Smooth muscle cell (in vitro differentiated cells): Measurements from ENCODE around the gene GDPD5. TPM values are rescaled to one million over a fixed set of nuclear protein-coding genes. Genes with fewer than 3 reads are reported as not detected.

ENCODE experiments used
- DNase-seq: peaks from one replicate; lab custom pipeline; 2025; ENCODE audit not compliant: unreplicated experiment; lab: John Stamatoyannopoulos, UW
- H2AFZ ChIP-seq: fragments of 200-600 bp; sonication (generic); 2 replicates; pipeline ENCODE4 v1.6.0; 2016; ENCODE audit warnings: antibody characterized with exemption, low read depth, mild to moderate bottlenecking
- H3F3A ChIP-seq: fragments of 200-600 bp; sonication (generic); 2 replicates; pipeline ENCODE4 v1.6.0; 2017; ENCODE audit warnings: antibody characterized with exemption, low read depth
- H3K27ac ChIP-seq: fragments of 200-600 bp; sonication (generic); 2 replicates; pipeline ENCODE4 v1.5.1; 2016; ENCODE audit warnings: low read depth, mild to moderate bottlenecking
- H3K27me3 ChIP-seq: fragments of 200-600 bp; sonication (generic); 2 replicates; pipeline ENCODE4 v1.6.1; 2016; ENCODE audit warnings: low read depth, mild to moderate bottlenecking
- H3K36me3 ChIP-seq: fragments of 200-600 bp; sonication (generic); 2 replicates; pipeline ENCODE4 v1.5.1; 2016; ENCODE audit warnings: low read depth
- H3K4me1 ChIP-seq: fragments of 200-600 bp; sonication (generic); 2 replicates; pipeline ENCODE4 v1.5.1; 2016; ENCODE audit warnings: low read depth
- H3K4me2 ChIP-seq: fragments of 200-600 bp; sonication (generic); 2 replicates; pipeline ENCODE4 v1.6.0; 2016; ENCODE audit warnings: mild to moderate bottlenecking
- H3K4me3 ChIP-seq: fragments of 200-600 bp; sonication (generic); 2 replicates; pipeline ENCODE4 v1.5.1; 2016; ENCODE audit warnings: mild to moderate bottlenecking
- H3K79me2 ChIP-seq: fragments of 200-600 bp; sonication (generic); 2 replicates; pipeline ENCODE4 v1.6.0; 2016; ENCODE audit warnings: low read depth, mild to moderate bottlenecking
- H3K9ac ChIP-seq: fragments of 200-600 bp; sonication (generic); 2 replicates; pipeline ENCODE4 v1.6.0; 2016; ENCODE audit warnings: low read depth
- H3K9me3 ChIP-seq: fragments of 200-600 bp; sonication (generic); replicated peaks from 2 replicates; pipeline ENCODE4 v1.5.1; 2016; ENCODE audit warnings: low read depth
- H4K20me1 ChIP-seq: fragments of 200-600 bp; sonication (generic); 2 replicates; pipeline ENCODE4 v1.6.0; 2016; ENCODE audit warnings: low read depth
- CTCF ChIP-seq: fragments of 200-600 bp; sonication (generic); IDR thresholded peaks from 2 replicates; pipeline ENCODE4 v1.5.1; 2017; ENCODE audit warnings: borderline replicate concordance, mild to moderate bottlenecking, antibody characterized with exemption; ENCODE audit not compliant: insufficient read depth, poor library complexity, severe bottlenecking
- WGBS: methylation state at CpG from one replicate; pipeline ENCODE4 v1.1.7; 2016; ENCODE audit warnings: low lambda C conversion rate; 5-methylcytosine and 5-hydroxymethylcytosine counted together
- polyA plus RNA-seq: library from polyadenylated mRNA; unstranded; fragments of >200 nt; fragmentation: Nextera tagmentation; extraction: Ambion mirVana; gene quantifications from 2 replicates; pipeline ENCODE4 v1.2.1, GENCODE V29; 2016
- small RNA-seq: library from RNA; depleted of rRNA; stranded (forward); fragments of <200 nt; gene quantifications from one replicate; pipeline ENCODE3, GENCODE V24; 2014
- total RNA-seq: library from RNA; depleted of rRNA; stranded (reverse); fragments of >200 nt; gene quantifications from 2 replicates; pipeline ENCODE4 v1.2.3, GENCODE V29; 2014

GDPD5 gene
- total and polyA plus RNA-seq, 2 experiments from 2014 or later: 2.3 to 5.8 TPM

GRCh38 chr11:75388386-75389275 is 137.1 kb downstream of the GDPD5 start:
- Histone ChIP-seq H3K4me3 (no peak overlapping the region), H3K9ac (no peak overlapping the region), H3K4me2 (peak overlapping the region; percentile 63), H3K4me1 (no peaks in the 10 kb centered on the region), H4K20me1 (no peaks in the 10 kb centered on the region), H2AFZ (peak overlapping the region; percentile 46), H3K79me2 (no peaks in the 10 kb centered on the region), H3F3A (peaks cover 3% of the 10 kb centered on the region), H3K9me3 (no peaks in the 10 kb centered on the region), H3K27ac (no peak overlapping the region), H3K36me3 (no peaks in the 10 kb centered on the region), H3K27me3 (no peaks in the 10 kb centered on the region)
- TF ChIP-seq CTCF: peak; percentile 74
- DNase-seq: no peak
- 26% methylated on average over 9 of the region's 9 CpGs for WGBS

- no peak overlapping the region for H3K27ac ChIP-seq
- no peaks in the 10 kb centered on the region for H3K36me3 ChIP-seq
- H3K79me2 ChIP-seq: no peaks in the 10 kb centered on the region
- no peaks in the 10 kb centered on the region for H4K20me1 ChIP-seq
- WGBS: 63% methylated on average over 3 of the region's 3 CpGs
- no peak overlapping the region for H3K4me2 ChIP-seq
- H3K9ac ChIP-seq: no peak overlapping the region
- H3F3A ChIP-seq: peaks cover 3% of the 10 kb centered on the region
- H3K4me3 ChIP-seq: no peak overlapping the region
- no peak for DNase-seq
- no peak for TF ChIP-seq CTCF
- H3K4me1 ChIP-seq: no peaks in the 10 kb centered on the region
- no peaks in the 10 kb centered on the region for H3K9me3 ChIP-seq
- no peaks in the 10 kb centered on the region for H3K27me3 ChIP-seq
- H2AFZ ChIP-seq: no peak overlapping the region
Measured at GRCh38 chr11:75387736-75388294, 137.9 kb downstream of the GDPD5 start.

GRCh38 chr11:75386942-75387630 is 138.7 kb downstream of the GDPD5 start:
- H3K36me3 ChIP-seq: no peaks in the 10 kb centered on the region
- WGBS: 22% methylated on average over 3 of the region's 3 CpGs
- H3K27ac ChIP-seq: no peak overlapping the region
- TF ChIP-seq CTCF: no peak
- no peaks in the 10 kb centered on the region for H3K9me3 ChIP-seq
- H3K4me2 ChIP-seq: no peak overlapping the region
- peaks cover 3% of the 10 kb centered on the region for H3F3A ChIP-seq
- no peaks in the 10 kb centered on the region for H3K79me2 ChIP-seq
- H3K27me3 ChIP-seq: no peaks in the 10 kb centered on the region
- no peaks in the 10 kb centered on the region for H3K4me1 ChIP-seq
- H4K20me1 ChIP-seq: no peaks in the 10 kb centered on the region
- no peak overlapping the region for H3K4me3 ChIP-seq
- no peak overlapping the region for H3K9ac ChIP-seq
- H2AFZ ChIP-seq: no peak overlapping the region
- no peak for DNase-seq

Small RNA genes lying within 50 kb of the gene (small RNA-seq; reads per million reads assigned to genes)
- not detected for gene SNORD15A
- gene SNORD15B: 503 reads per million, percentile 99 among the genes with 10 or more reads in this experiment

Other genes with a start within 250 kb of the GDPD5 start
- 16.9 and 19.7 TPM in 2 replicates for gene ARRB1, start 174.3 kb downstream of the GDPD5 start, total RNA-seq
- gene ARRB1, start 174.3 kb downstream of the GDPD5 start, polyA plus RNA-seq: 4.6 and 6.6 TPM in 2 replicates
- gene RPS3, start 126.4 kb downstream of the GDPD5 start, total RNA-seq: 721 and 794 TPM in 2 replicates
- 976 and 989 TPM in 2 replicates for gene RPS3, start 126.4 kb downstream of the GDPD5 start, polyA plus RNA-seq
- gene KLHL35, start 92.7 kb downstream of the GDPD5 start, total RNA-seq: 0.85 and 1.0 TPM in 2 replicates
- gene KLHL35, start 92.7 kb downstream of the GDPD5 start, polyA plus RNA-seq: 2.8 and 3.0 TPM in 2 replicates
- gene SERPINH1, start 36.3 kb upstream of the GDPD5 start, total RNA-seq: 2,653 and 2,895 TPM in 2 replicates
- gene SERPINH1, start 36.3 kb upstream of the GDPD5 start, polyA plus RNA-seq: 1,110 and 1,493 TPM in 2 replicates
- 0.09 and 0.22 TPM in 2 replicates for gene MAP6, start 143.1 kb upstream of the GDPD5 start, total RNA-seq
- gene MAP6, start 143.1 kb upstream of the GDPD5 start, polyA plus RNA-seq: 0.43 and 0.47 TPM in 2 replicates
- not detected in 2 replicates for gene MOGAT2, start 191.9 kb upstream of the GDPD5 start, total RNA-seq
- gene MOGAT2, start 191.9 kb upstream of the GDPD5 start, polyA plus RNA-seq: not detected in 2 replicates
- 3.5 and 3.7 TPM in 2 replicates for gene DGAT2, start 242.8 kb upstream of the GDPD5 start, total RNA-seq
- gene DGAT2, start 242.8 kb upstream of the GDPD5 start, polyA plus RNA-seq: 1.5 and 1.8 TPM in 2 replicates